OCI-LY1 (cell line): ENCODE measurements around the gene DNAJC7.

Experiments used
- CTCF ChIP-seq: fragments of 200-600 bp; sonication (generic), shearing (Covaris generic); IDR thresholded peaks from 2 replicates; pipeline ENCODE4 v1.5.1; 2017; ENCODE audit warnings: mild to moderate bottlenecking, antibody characterized with exemption, low read length, moderate library complexity, mixed read lengths
- EZH2 ChIP-seq: fragments of 200-600 bp; sonication (generic), shearing (Covaris generic); IDR thresholded peaks from 2 replicates; pipeline ENCODE4 v1.8.0; 2017; ENCODE audit warnings: borderline replicate concordance, mixed run types, mild to moderate bottlenecking, antibody characterized with exemption, low read length, moderate library complexity, mixed read lengths

DNA sequence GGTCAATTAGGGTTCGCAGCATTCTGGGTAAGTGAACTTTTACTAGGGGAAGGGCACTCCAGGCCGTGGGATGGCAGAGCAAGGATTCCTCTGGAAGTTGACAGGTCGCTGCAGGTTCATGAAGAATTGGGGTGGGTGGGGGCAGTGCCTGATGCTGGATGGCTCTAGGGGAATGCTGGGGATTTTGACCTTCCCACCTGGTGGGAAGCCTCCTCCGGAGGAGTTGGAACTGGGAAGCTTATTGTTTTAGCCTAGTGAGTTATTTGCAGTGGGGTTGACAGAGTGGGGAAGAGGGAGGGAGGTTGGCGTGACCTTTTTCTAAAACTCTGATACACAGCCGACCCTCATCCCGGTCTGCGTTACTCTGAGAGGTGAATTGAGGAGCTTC is 33.8 kb upstream of the DNAJC7 start:
- TF ChIP-seq CTCF (no peak), EZH2 (no peak)
